NCI-H226 (cell line): Measurements from ENCODE around the gene PRSS35.
"Not testable (repeated sequence)": the region's sequence is repeated elsewhere in the genome, so short reads cannot be mapped to it uniquely, and the experiment has no call there.

ENCODE experiments used
- DNase-seq: peaks from one replicate; pipeline ENCODE4 v3.0.0-alpha.2; 2015

Gene PRSS35

GRCh38 chr6:83518816-83519480 is 6.6 kb downstream of the PRSS35 start:
- no peak for DNase-seq

DNA sequence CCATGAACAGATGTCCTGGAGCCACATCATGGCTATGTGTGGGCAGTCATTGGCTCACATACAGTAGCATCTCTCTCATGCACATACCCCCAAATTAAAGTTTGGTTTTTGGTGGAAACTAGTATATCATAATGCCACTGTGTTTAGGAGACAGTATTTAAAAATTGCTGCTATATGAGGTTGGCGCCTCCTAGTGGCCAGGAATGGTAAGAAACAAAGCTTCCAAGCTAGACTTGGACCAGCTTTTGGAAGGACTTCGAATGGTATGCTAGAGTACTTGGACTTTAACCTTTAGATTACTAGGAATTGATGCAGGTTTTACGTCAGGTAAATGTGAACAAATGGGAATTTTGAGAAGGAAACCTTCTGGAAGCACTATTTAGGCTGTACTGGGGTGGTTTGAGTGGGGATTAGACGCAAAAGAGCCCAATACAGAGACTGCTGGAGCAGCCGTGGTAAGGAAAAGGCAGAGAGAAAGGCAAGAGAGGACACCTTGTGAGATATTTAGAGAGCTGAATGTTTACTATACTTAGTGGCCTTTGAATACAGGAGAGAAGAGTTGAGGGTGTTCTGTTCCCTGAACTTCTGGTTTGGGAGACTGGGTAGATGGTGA is 23.8 kb downstream of the PRSS35 start:
- no peak for DNase-seq

DNA sequence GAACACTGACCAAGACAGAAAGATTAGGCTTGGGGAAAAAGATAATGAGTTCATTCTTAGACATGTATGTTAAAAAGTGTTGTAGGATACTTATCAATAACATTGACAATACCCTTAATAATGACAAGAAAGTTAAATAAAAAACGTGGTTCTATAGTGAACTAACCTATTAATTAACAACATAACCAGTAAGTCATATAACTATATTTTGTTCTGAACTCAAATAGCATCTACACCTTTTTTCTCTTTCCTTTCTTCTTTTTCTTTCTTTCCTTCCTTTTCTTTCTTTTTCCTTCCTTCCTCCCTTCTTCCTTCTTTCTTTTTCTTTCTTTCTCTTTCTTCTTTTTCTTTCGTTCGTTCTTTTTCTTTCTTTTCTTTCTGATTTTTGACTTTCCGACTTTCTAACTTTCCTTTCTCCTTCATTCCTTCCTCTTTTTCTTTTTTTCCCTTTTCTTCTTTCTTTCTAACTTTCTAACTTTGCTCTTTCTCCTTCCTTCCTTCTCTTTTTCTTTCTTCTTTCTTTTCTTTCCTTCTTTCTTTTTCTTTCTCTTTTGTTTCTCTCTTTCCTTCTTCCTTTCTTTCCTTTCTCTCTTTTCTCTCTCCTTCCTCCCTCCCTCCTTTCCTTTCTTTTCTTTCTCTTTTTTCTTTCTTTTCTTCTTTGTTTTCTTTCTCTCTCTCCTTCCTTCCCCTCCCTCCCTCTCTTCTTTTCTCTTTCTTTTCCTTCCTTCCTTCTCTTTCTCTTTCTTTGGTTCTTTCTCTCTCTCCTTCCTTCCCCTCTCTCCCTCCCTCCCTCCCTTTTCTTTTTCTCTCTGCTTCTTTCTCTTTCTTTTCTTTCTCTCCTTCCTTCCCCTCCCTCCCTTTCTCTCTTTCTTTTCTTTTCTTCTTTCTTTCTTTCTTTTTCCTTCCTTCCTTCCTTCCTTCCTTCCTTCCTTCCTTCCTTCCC is 24.6 kb downstream of the PRSS35 start:
- no peak for DNase-seq

DNA sequence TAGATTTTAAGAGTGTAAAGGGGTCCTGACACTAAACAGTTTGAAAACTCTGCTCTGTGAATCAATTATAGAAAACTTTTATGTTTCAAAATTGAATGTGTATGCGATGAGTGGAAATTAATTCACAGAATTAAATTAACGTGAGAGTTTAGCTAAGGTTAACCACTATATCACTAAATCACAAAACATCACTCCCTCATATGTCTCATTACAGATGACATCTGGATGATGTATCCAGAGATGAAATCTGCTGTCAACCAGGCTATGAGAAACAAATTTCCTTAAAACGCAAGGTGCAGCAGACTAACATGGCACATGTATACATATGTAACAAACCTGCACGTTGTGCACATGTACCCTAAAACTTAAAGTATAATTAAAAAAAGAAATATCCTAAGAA is 27.3 kb downstream of the PRSS35 start:
- no peak for DNase-seq

- DNase-seq, result no peak
Observed at GRCh38 chr6:83546636-83547035, 34.3 kb downstream of the PRSS35 start.

DNA sequence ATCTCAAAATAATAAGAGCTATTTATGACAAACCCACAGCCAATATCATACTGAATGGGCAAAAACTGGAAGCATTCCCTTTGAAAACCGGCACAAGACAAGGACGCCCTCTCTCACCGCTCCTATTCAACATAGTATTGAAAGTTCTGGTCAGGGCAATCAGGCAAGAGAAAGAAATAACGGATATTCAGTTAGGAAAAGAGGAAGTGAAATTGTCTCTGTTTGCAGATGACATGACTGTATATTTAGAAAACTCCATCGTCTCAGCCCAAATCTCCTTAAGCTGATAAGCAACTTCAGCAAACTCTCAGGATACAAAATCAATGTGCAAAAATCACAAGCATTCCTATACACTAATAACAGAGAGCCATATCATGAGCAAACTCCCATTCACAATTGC is 38.1 kb downstream of the PRSS35 start:
- not testable (repeated sequence) for DNase-seq

GRCh38 chr6:83551748-83552147 is 39.4 kb downstream of the PRSS35 start:
- not testable (repeated sequence) for DNase-seq

DNA sequence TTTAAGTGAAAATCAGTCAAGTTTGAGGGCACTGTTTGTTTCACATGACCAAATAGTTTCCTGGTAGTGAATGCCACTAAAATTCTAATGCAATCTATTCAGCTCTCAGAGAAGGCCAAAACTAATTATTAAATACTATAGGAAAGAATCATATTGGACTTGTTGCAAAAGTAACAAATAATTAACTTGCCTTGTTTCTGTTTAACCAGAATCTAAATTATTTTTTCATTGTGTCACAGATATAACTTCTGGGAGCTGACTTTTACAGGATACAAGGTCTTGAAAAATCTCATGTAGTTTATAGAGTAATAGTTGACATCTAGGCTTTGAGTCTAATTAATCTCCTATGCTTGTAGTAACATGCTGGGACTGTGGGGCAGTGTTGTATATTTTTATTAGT is 44.5 kb downstream of the PRSS35 start:
- DNase-seq, result no peak

GRCh38 chr6:83558975-83559374 is 46.6 kb downstream of the PRSS35 start:
- no peak for DNase-seq

GRCh38 chr6:83571663-83572185 is 59.4 kb downstream of the PRSS35 start:
- DNase-seq, result not testable (repeated sequence)

DNA sequence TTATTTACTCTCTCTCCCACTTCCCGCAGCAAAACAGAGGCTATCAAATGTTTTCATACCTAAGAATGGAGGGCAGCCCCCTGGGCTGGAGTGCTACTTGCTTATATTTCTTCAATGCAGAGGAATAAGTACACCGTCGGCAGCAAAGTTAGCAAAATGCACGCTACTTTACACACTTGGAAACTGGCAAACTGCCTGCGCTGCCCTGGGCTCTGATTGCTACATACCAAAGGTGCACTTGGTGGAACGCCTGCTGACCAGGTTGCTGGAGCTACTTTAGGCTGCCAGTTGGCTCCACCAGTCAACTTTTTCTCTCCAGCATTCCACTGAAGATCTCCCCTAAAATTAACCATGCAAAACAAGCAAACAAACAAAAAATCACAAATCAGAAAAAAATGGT is 62.4 kb downstream of the PRSS35 start:
- DNase-seq, result no peak
